PC-3 (cell line): Measurements from ENCODE around the gene PSMA7. TPM values are rescaled to one million over a fixed set of nuclear protein-coding genes. Genes with fewer than 3 reads are reported as not detected.

Experiments used
- ATAC-seq: fragments of 200-7000 bp; cut with Tn5 transposase; 2 replicates; pipeline ENCODE4 v1.9.1; 2020; ENCODE audit warnings: mild to moderate bottlenecking, moderate library complexity
- BruUV-seq: library from RNA; stranded (reverse); fragments of 400-500 nt; replicated peaks from 2 replicates; lab custom pipeline; 2021; lab: Mats Ljungman, UMichigan
- CTCF ChIA-PET: fragments of 300-600 bp; sonication (Branson Sonifier 250); formaldehyde crosslinking; loops from one replicate; lab custom pipeline; 2022; ENCODE audit warnings: antibody characterized with exemption; lab: Charles Lee
- POLR2A ChIA-PET: fragments of 300-600 bp; sonication (Branson Sonifier 250); formaldehyde crosslinking; loops from one replicate; lab custom pipeline; 2022; ENCODE audit warnings: antibody characterized with exemption; ENCODE audit not compliant: unreplicated experiment; lab: Charles Lee
- DNase-seq: peaks from one replicate; pipeline ENCODE4 v3.0.0-alpha.2; 2015
- H2AFZ ChIP-seq: fragments of 300-600 bp; sonication (generic); 2 replicates; pipeline ENCODE4 v1.6.0; 2016; ENCODE audit warnings: antibody characterized with exemption, low read length
- H3F3A ChIP-seq: fragments of 300-600 bp; sonication (generic); one replicate; pipeline ENCODE4 v1.6.0; 2017; ENCODE audit warnings: antibody characterized with exemption, low read length, control low read depth, mild to moderate bottlenecking; ENCODE audit not compliant: unreplicated experiment
- H3K27ac ChIP-seq: fragments of 300-600 bp; sonication (generic); 2 replicates; pipeline ENCODE4 v1.5.1; 2016; ENCODE audit warnings: mild to moderate bottlenecking, low read length
- H3K27me3 ChIP-seq: fragments of 300-600 bp; sonication (generic); 2 replicates; pipeline ENCODE4 v1.6.1; 2016; ENCODE audit warnings: low read length, mixed read lengths
- H3K36me3 ChIP-seq: fragments of 300-600 bp; sonication (generic); 2 replicates; pipeline ENCODE4 v1.6.1; 2016; ENCODE audit warnings: low read depth, mixed run types, low read length, mixed read lengths
- H3K4me1 ChIP-seq: fragments of 300-600 bp; sonication (generic); 2 replicates; pipeline ENCODE4 v1.5.1; 2016; ENCODE audit warnings: low read length; ENCODE audit not compliant: insufficient read depth
- H3K4me2 ChIP-seq: fragments of 300-600 bp; sonication (generic); 2 replicates; pipeline ENCODE4 v1.6.0; 2016; ENCODE audit warnings: low read length
- H3K4me3 ChIP-seq: fragments of 300-600 bp; sonication (generic); 2 replicates; pipeline ENCODE4 v1.5.1; 2016; ENCODE audit warnings: mild to moderate bottlenecking, low read length, mixed read lengths
- H3K79me2 ChIP-seq: fragments of 300-600 bp; sonication (generic); 2 replicates; pipeline ENCODE4 v1.6.1; 2017; ENCODE audit warnings: low read length, mixed read lengths
- H3K9ac ChIP-seq: fragments of 300-600 bp; sonication (generic); 2 replicates; pipeline ENCODE4 v1.6.0; 2016; ENCODE audit warnings: mild to moderate bottlenecking, low read length
- H3K9me2 ChIP-seq: fragments of 300-600 bp; sonication (generic); replicated peaks from 2 replicates; pipeline ENCODE4 v1.6.1; 2016; ENCODE audit warnings: mixed run types, low read length, mixed read lengths
- H3K9me3 ChIP-seq: fragments of 300-600 bp; sonication (generic); 2 replicates; pipeline ENCODE4 v1.6.1; 2016; ENCODE audit warnings: low read length, mixed read lengths
- H4K20me1 ChIP-seq: fragments of 300-600 bp; sonication (generic); 2 replicates; pipeline ENCODE4 v1.6.1; 2016; ENCODE audit warnings: low read length, mixed read lengths
- CTCF ChIP-seq: fragments of 300-600 bp; sonication (generic); conservative IDR thresholded peaks from 2 replicates; pipeline ENCODE4 v1.5.1; 2017; ENCODE audit warnings: antibody characterized with exemption, low read depth, mild to moderate bottlenecking, low read length
- EZH2 ChIP-seq: fragments of 300-600 bp; sonication (generic); IDR thresholded peaks from one replicate; pipeline ENCODE4 v1.6.1; 2017; ENCODE audit warnings: antibody characterized with exemption, mild to moderate bottlenecking, low read length; ENCODE audit not compliant: unreplicated experiment
- EZH2phosphoT487 ChIP-seq: fragments of 300-600 bp; sonication (generic); IDR thresholded peaks from 2 replicates; pipeline ENCODE4 v1.6.1; 2018; ENCODE audit warnings: mild to moderate bottlenecking, antibody characterized with exemption, low read length, borderline replicate concordance
- intact Hi-C: fragments of 100-400 bp; cut with micrococcal nuclease; formaldehyde crosslinking; loops from 2 replicates; pipeline ENCODE4 v1.9.0; 2023
- total RNA-seq: library from RNA; depleted of rRNA; stranded (reverse); fragments of >200 nt; gene quantifications from 2 replicates; pipeline ENCODE4 v1.2.3, GENCODE V29; 2014

PSMA7 gene
- total RNA-seq, 1 experiment from 2014 or later = 751 TPM

GRCh38 chr20:62191781-62192559 is 48.8 kb upstream of the PSMA7 start:
- no peaks in the 10 kb centered on the region for H3K27me3 ChIP-seq
- H4K20me1 ChIP-seq = no peaks in the 10 kb centered on the region
- H3F3A ChIP-seq = no peaks in the 10 kb centered on the region
- ATAC-seq (no peak), DNase-seq (no peak)
- peaks cover 38% of the 10 kb centered on the region for H3K79me2 ChIP-seq
- no peak overlapping the region for H3K9ac ChIP-seq
- H3K4me2 ChIP-seq = no peak overlapping the region
- H3K4me3 ChIP-seq = no peak overlapping the region
- H3K9me2 ChIP-seq = no peaks in the 10 kb centered on the region
- TF ChIP-seq CTCF (no peak), EZH2 (no peak), EZH2phosphoT487 (no peak)
- CTCF ChIA-PET = no interaction called here
- no TSS peak for BruUV-seq
- no peak overlapping the region for H3K27ac ChIP-seq
- no peaks in the 10 kb centered on the region; the same call in 1 of the 2 replicates for H3K4me1 ChIP-seq
- intact Hi-C loops = no loop called here
- POLR2A ChIA-PET = no interaction called here
- H2AFZ ChIP-seq = no peak overlapping the region
- peaks cover 18% of the 10 kb centered on the region; the same call in 1 of the 2 replicates for H3K36me3 ChIP-seq
- no peaks in the 10 kb centered on the region for H3K9me3 ChIP-seq

- Histone ChIP-seq H3F3A (no peaks in the 10 kb centered on the region), H3K9me2 (no peaks in the 10 kb centered on the region), H4K20me1 (no peaks in the 10 kb centered on the region), H2AFZ (no peak overlapping the region), H3K27ac (no peak overlapping the region), H3K36me3 (peaks cover 18% of the 10 kb centered on the region; the same call in 1 of the 2 replicates), H3K4me2 (no peak overlapping the region), H3K9me3 (no peaks in the 10 kb centered on the region), H3K9ac (no peak overlapping the region), H3K4me3 (no peak overlapping the region), H3K4me1 (no peaks in the 10 kb centered on the region; the same call in 1 of the 2 replicates), H3K27me3 (no peaks in the 10 kb centered on the region), H3K79me2 (peaks cover 50% of the 10 kb centered on the region)
- no peak for TF ChIP-seq EZH2
- no peak for TF ChIP-seq EZH2phosphoT487
- TF ChIP-seq CTCF = no peak
- CTCF ChIA-PET = no interaction called here
- POLR2A ChIA-PET = no interaction called here
- DNase-seq = no peak
- no TSS peak for BruUV-seq
- intact Hi-C loops = no loop called here
- ATAC-seq = no peak
Observed at GRCh38 chr20:62190639-62191411, 47.6 kb upstream of the PSMA7 start.
